ENCODE results near the gene C1RL.

GRCh38 chr12:7128681-7129286 lies 19.8 kb upstream of the C1RL start, which contains the start of gene RBP5:
- no peak for TF ChIP-seq POLR2A (IDR thresholded peaks at IDR 0.05)
- TF ChIP-seq POLR2AphosphoS5 (IDR thresholded peaks at IDR 0.05; ENCODE audit: insufficient read depth in 1 of 2, low read depth in 1 of 2) = no peak
- no peak for TF ChIP-seq CTCF (IDR thresholded peaks at IDR 0.05)

Measured in vagina (tissue), 2 donors.